K562 (cell line): ENCODE results near the gene TRPC4. TPM values are rescaled to one million over a fixed set of nuclear protein-coding genes. Genes with fewer than 3 reads are reported as not detected.
A peak's percentile ranks its signal among the peaks of the same experiment; 100 is the strongest.

Experiments
- ATAC-seq: fragments of 200-7000 bp; cut with Tn5 transposase; 3 replicates; pipeline ENCODE4 v1.9.1; 2020; ENCODE audit warnings: moderate library complexity
- BruUV-seq: library from RNA; stranded (reverse); fragments of 400-500 nt; replicated peaks from 2 replicates; lab custom pipeline; 2021; lab: Mats Ljungman, UMichigan
- CTCF ChIA-PET: fragments of 300-600 bp; formaldehyde crosslinking; extraction: SDS; loops from one replicate; lab custom pipeline; 2021; ENCODE audit warnings: low intra/inter-chr PET ratio; lab: Yijun Ruan, JAX
- POLR2A ChIA-PET: fragments of 300-600, 350-650 bp; sonication (Branson Sonifier 250); formaldehyde crosslinking; extraction: SDS; loops from one replicate; lab custom pipeline; 2021; ENCODE audit warnings: antibody characterized with exemption, inconsistent platforms; lab: Yijun Ruan, JAX
- DNase-seq, 4 experiments: peaks; one replicate each; pipeline versions ENCODE4 v3.0.0 to v3.0.0-alpha.2; 2011 to 2018; ENCODE audit warnings: low spot score in 3 of 4, mixed read lengths in 3 of 4; ENCODE audit errors: extremely low read depth in 1 of 4
- FAIRE-seq: peaks from 2 replicates; lab custom pipeline; 2011; peaks lifted over from hg19 to GRCh38; lab: Jason Lieb, UNC
- H2AFZ ChIP-seq: 2 replicates; pipeline ENCODE4 v1.6.0; 2011; ENCODE audit warnings: low read depth, low read length, control low read depth, inconsistent platforms
- H3K27ac ChIP-seq: fragments of 200-600 bp; 3 replicates; pipeline ENCODE4 v1.8.0; 2011; ENCODE audit warnings: low read depth, mild to moderate bottlenecking, control low read depth, inconsistent platforms, low read length, moderate library complexity, mixed read lengths; ENCODE audit errors: extremely low read depth
- H3K27me3 ChIP-seq, 2 experiments: fragments of 300-600 bp in 1 of 2; 2 replicates in 1 of 2; 3 replicates in 1 of 2; pipeline versions ENCODE4 v1.6.0 to v1.8.0; 2011; ENCODE audit warnings: inconsistent platforms in 2 of 2, low read length in 2 of 2, mild to moderate bottlenecking in 1 of 2, mixed read lengths in 1 of 2, moderate library complexity in 1 of 2; ENCODE audit not compliant: control insufficient read depth in 2 of 2, insufficient read depth in 2 of 2
- H3K36me3 ChIP-seq: fragments of 300-600 bp; 3 replicates; pipeline ENCODE4 v1.8.0; 2011; ENCODE audit warnings: mild to moderate bottlenecking, low read length, inconsistent platforms; ENCODE audit not compliant: control insufficient read depth, insufficient read depth
- H3K4me1 ChIP-seq, 2 experiments: fragments of 200-600 bp in 1 of 2; replicated peaks in 1 of 2; 2 replicates in 1 of 2; 3 replicates in 1 of 2; pipeline versions ENCODE4 v1.5.1 to v1.8.0; 2011; ENCODE audit warnings: inconsistent platforms in 2 of 2, low read length in 2 of 2, mild to moderate bottlenecking in 1 of 2, mixed read lengths in 1 of 2, moderate library complexity in 1 of 2; ENCODE audit not compliant: control insufficient read depth in 2 of 2, insufficient read depth in 2 of 2
- H3K4me2 ChIP-seq: 2 replicates; pipeline ENCODE4 v1.6.1; 2011; ENCODE audit warnings: low read length, control low read depth, inconsistent platforms, mixed read lengths; ENCODE audit not compliant: insufficient read depth
- H3K4me3 ChIP-seq: fragments of 200-600 bp; sonication (generic), shearing (Covaris generic); 2 replicates; pipeline ENCODE4 v1.5.1; 2016; ENCODE audit warnings: control low read depth, inconsistent platforms
- H3K79me2 ChIP-seq: fragments of 200-600 bp; 3 replicates; pipeline ENCODE4 v1.8.0; 2011; ENCODE audit warnings: low read length, inconsistent platforms; ENCODE audit not compliant: control insufficient read depth, insufficient read depth
- H3K9ac ChIP-seq, 2 experiments: 2 replicates each; pipeline versions ENCODE4 v1.6.0 to v1.6.1; 2011; ENCODE audit warnings: low read depth in 2 of 2, low read length in 2 of 2, control low read depth in 1 of 2, inconsistent platforms in 1 of 2, mild to moderate bottlenecking in 1 of 2, mixed read lengths in 1 of 2; ENCODE audit not compliant: insufficient read depth in 1 of 2
- H3K9me1 ChIP-seq: one replicate; pipeline ENCODE4 v1.6.0; 2011; ENCODE audit warnings: inconsistent platforms, mild to moderate bottlenecking, low read length, moderate library complexity; ENCODE audit not compliant: control insufficient read depth, insufficient read depth
- H3K9me3 ChIP-seq: replicated peaks from 2 replicates; pipeline ENCODE4 v1.5.1; 2011; ENCODE audit warnings: low read depth, low read length, inconsistent platforms; ENCODE audit not compliant: control insufficient read depth, insufficient read depth
- H4K20me1 ChIP-seq: replicated peaks from 2 replicates; pipeline ENCODE4 v1.6.1; 2011; ENCODE audit warnings: low read length, inconsistent platforms, mixed read lengths; ENCODE audit not compliant: control insufficient read depth, insufficient read depth
- HNRNPLL ChIP-seq: fragments of 200-400 bp; formaldehyde crosslinking; IDR thresholded peaks from 2 replicates; pipeline ENCODE4 v1.6.1; 2017; ENCODE audit warnings: low read length, low read depth, mild to moderate bottlenecking; ENCODE audit not compliant: poor library complexity, severe bottlenecking
- JUND ChIP-seq, 2 experiments: IDR thresholded peaks; 2 replicates in 1 of 2; 3 replicates in 1 of 2; pipeline ENCODE4 v1.6.1; 2011; ENCODE audit warnings: borderline replicate concordance in 2 of 2, low read depth in 2 of 2, low read length in 2 of 2, improper control_type of control experiment in 1 of 2, missing biosample characterization in 1 of 2, missing genetic modification characterization in 1 of 2, missing genetic modification reagents in 1 of 2
- MBD2 ChIP-seq: sonication (generic); IDR thresholded peaks from 2 replicates; pipeline ENCODE4 v1.6.1; 2016; ENCODE audit warnings: low read depth, borderline replicate concordance
- PYGO2 ChIP-seq: fragments of 450-650 bp; IDR thresholded peaks from 2 replicates; pipeline ENCODE4 v1.6.1; 2016; ENCODE audit warnings: mild to moderate bottlenecking, missing genetic modification characterization, moderate library complexity, missing compliant biosample characterization
- SLC30A9 ChIP-seq: fragments of 250-450 bp; sonication (Bioruptor Pico); IDR thresholded peaks from 2 replicates; pipeline ENCODE4 v1.8.0; 2022; ENCODE audit warnings: mild to moderate bottlenecking, moderate library complexity
- WGBS: fragments of 100-300 bp; shearing (Covaris generic); methylation state at CpG from one replicate; pipeline ENCODE4 v1.1.6; 2016; ENCODE audit warnings: low coverage, mixed read lengths; ENCODE audit not compliant: insufficient coverage; ENCODE audit errors: missing lambda C conversion rate; 5-methylcytosine and 5-hydroxymethylcytosine counted together
- in situ Hi-C: fragments of 300-500 bp; cut with MboI; formaldehyde crosslinking; loops from 4 replicates; pipeline ENCODE4 v1.15.0; 2018; ENCODE audit warnings: inconsistent platforms, mixed read lengths
- intact Hi-C: fragments of 100-400 bp; cut with micrococcal nuclease; formaldehyde crosslinking; loops from 2 replicates; pipeline ENCODE4 v1.14.2; 2022
- polyA plus RNA-seq, 8 experiments: library from polyadenylated mRNA; depleted of rRNA in 4 of 8; stranded (reverse) in 5 of 8; unstranded in 3 of 8; fragments of >200 nt; fragmentation: Nextera tagmentation in 2 of 8; fragmentation: Illumina TruSeq in 1 of 8; extraction: Ambion mirVana in 2 of 8; extraction: Trizol in 1 of 8; gene quantifications; 2 replicates each; pipeline versions ENCODE4 v1.2.1 to v1.2.3, GENCODE V29; 2011 to 2014; ENCODE audit warnings: inconsistent platforms in 1 of 8, missing spikeins in 1 of 8
- total RNA-seq, 7 experiments: library from RNA; depleted of rRNA in 6 of 7; stranded (reverse); fragments of >200 nt in 6 of 7; fragmentation: Illumina TruSeq in 2 of 7; extraction: Trizol in 2 of 7; gene quantifications; 2 replicates each; pipeline versions ENCODE4 v1.2.1 to v1.2.3, GENCODE V29; 2011 to 2021; ENCODE audit warnings: low replicate concordance in 1 of 7
- TF ChIP-seq, protein P1 (sequence below), 2 experiments: fragments of 450-650 bp; formaldehyde crosslinking in 1 of 2; IDR thresholded peaks; 2 replicates each; pipeline versions ENCODE4 v1.4.0 to v1.6.1; 2014 to 2020; ENCODE audit warnings: mild to moderate bottlenecking in 2 of 2, borderline replicate concordance in 1 of 2, low read depth in 1 of 2
- TF ChIP-seq, protein P2 (sequence below): fragments of 450-650 bp; formaldehyde crosslinking; IDR thresholded peaks from 2 replicates; pipeline ENCODE4 v1.4.0; 2020; ENCODE audit warnings: mild to moderate bottlenecking, moderate library complexity
- TF ChIP-seq, protein P3 (sequence below): fragments of 250-450 bp; sonication (Bioruptor Pico); IDR thresholded peaks from 2 replicates; pipeline ENCODE4 v1.8.0; 2021; ENCODE audit warnings: moderate library complexity, mild to moderate bottlenecking, inconsistent platforms

The TRPC4 gene
- total and polyA plus RNA-seq, 9 of the 15 experiments (the other 6 are each of a cell fraction or from before 2014, with no cell fraction given): 0.03 to 0.04 TPM; not detected in 7

DNA sequence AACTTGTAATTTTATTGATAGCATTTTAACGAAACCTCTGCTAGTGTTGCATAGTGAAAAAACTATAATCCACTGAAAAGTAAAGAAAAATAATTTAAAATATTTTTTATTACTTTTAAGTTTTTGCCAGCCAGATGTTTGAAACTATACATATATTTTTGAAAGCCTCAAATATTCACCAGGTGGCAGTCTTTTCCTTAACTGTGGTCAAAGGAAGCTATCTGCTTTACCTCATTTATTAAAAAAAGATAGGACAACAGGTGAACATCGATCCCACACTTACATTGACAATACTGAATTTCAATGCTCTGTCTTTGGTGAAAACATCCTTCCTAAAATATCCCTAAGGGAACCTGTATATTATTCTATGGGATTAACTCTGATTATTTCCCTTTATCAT is 100.5 kb downstream of the TRPC4 start (continued):
- TF ChIP-seq, protein P1, sequence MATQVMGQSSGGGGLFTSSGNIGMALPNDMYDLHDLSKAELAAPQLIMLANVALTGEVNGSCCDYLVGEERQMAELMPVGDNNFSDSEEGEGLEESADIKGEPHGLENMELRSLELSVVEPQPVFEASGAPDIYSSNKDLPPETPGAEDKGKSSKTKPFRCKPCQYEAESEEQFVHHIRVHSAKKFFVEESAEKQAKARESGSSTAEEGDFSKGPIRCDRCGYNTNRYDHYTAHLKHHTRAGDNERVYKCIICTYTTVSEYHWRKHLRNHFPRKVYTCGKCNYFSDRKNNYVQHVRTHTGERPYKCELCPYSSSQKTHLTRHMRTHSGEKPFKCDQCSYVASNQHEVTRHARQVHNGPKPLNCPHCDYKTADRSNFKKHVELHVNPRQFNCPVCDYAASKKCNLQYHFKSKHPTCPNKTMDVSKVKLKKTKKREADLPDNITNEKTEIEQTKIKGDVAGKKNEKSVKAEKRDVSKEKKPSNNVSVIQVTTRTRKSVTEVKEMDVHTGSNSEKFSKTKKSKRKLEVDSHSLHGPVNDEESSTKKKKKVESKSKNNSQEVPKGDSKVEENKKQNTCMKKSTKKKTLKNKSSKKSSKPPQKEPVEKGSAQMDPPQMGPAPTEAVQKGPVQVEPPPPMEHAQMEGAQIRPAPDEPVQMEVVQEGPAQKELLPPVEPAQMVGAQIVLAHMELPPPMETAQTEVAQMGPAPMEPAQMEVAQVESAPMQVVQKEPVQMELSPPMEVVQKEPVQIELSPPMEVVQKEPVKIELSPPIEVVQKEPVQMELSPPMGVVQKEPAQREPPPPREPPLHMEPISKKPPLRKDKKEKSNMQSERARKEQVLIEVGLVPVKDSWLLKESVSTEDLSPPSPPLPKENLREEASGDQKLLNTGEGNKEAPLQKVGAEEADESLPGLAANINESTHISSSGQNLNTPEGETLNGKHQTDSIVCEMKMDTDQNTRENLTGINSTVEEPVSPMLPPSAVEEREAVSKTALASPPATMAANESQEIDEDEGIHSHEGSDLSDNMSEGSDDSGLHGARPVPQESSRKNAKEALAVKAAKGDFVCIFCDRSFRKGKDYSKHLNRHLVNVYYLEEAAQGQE (IDR thresholded peaks at IDR 0.05; ENCODE audit: borderline replicate concordance): peak; percentile 55; the same call in 1 of the 2 replicates
- TF ChIP-seq, protein P1 (CRISPR knock-in tag; IDR thresholded peaks at IDR 0.05; ENCODE audit: low read depth): no peak

DNA sequence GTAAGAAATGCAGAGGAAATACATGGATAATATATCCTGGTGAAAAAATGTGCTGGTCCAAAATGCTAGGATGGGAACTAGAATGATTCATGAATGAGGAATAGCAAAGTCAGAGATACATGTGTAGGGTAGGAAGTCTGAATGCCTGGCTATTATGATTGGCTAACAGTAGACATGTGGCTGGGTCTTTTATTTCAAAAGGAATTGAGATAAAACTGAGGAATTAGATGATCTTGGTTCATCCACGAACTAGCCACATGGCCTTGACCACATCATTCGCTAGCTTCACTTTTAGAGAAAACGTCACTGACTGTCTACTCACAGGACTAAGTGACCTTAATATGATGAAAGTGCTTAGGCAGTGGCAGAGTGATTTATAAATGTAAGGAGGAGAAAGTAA is 103.1 kb downstream of the TRPC4 start:
- Histone ChIP-seq H2AFZ (no peak overlapping the region), H3K4me2 (no peak overlapping the region), H3K36me3 (no peaks in the 10 kb centered on the region), H3K9me1 (no peaks in the 10 kb centered on the region), H3K4me1 (no peaks in the 10 kb centered on the region), H3K27ac (no peak overlapping the region), H3K9me3 (no peaks in the 10 kb centered on the region), H3K27me3 (no peaks in the 10 kb centered on the region), H3K79me2 (no peaks in the 10 kb centered on the region), H4K20me1 (no peaks in the 10 kb centered on the region), H3K9ac (no peak overlapping the region), H3K4me3 (no peak overlapping the region)
- BruUV-seq: no TSS peak
- ChIA-PET POLR2A (no interaction called here), CTCF (no interaction called here)
- intact Hi-C loops: loop anchor here (5.0 kb wide), 1 partner anchor 816 kb away; no protein-coding TSS in a partner anchor
- in situ Hi-C loops: no loop called here
- FAIRE-seq (no peak), ATAC-seq (no peak), DNase-seq (no peak)
- WGBS: 10% methylated on average over 3 of the region's 3 CpGs
- TF ChIP-seq, protein P2, sequence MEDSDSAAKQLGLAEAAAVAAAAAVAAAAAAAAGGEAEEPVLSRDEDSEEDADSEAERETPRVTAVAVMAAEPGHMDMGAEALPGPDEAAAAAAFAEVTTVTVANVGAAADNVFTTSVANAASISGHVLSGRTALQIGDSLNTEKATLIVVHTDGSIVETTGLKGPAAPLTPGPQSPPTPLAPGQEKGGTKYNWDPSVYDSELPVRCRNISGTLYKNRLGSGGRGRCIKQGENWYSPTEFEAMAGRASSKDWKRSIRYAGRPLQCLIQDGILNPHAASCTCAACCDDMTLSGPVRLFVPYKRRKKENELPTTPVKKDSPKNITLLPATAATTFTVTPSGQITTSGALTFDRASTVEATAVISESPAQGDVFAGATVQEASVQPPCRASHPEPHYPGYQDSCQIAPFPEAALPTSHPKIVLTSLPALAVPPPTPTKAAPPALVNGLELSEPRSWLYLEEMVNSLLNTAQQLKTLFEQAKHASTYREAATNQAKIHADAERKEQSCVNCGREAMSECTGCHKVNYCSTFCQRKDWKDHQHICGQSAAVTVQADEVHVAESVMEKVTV: no peak
- no peak for TF ChIP-seq SLC30A9 (CRISPR knock-in tag)
- TF ChIP-seq HNRNPLL: no peak
- TF ChIP-seq, protein P3, sequence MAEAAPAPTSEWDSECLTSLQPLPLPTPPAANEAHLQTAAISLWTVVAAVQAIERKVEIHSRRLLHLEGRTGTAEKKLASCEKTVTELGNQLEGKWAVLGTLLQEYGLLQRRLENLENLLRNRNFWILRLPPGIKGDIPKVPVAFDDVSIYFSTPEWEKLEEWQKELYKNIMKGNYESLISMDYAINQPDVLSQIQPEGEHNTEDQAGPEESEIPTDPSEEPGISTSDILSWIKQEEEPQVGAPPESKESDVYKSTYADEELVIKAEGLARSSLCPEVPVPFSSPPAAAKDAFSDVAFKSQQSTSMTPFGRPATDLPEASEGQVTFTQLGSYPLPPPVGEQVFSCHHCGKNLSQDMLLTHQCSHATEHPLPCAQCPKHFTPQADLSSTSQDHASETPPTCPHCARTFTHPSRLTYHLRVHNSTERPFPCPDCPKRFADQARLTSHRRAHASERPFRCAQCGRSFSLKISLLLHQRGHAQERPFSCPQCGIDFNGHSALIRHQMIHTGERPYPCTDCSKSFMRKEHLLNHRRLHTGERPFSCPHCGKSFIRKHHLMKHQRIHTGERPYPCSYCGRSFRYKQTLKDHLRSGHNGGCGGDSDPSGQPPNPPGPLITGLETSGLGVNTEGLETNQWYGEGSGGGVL (CRISPR knock-in tag): no peak
- TF ChIP-seq JUND (IDR thresholded peaks at IDR 0.05; ENCODE audit: borderline replicate concordance, low read depth, low read length): no peak
- TF ChIP-seq JUND (tag; IDR thresholded peaks at IDR 0.05; ENCODE audit: borderline replicate concordance, low read depth, low read length): no peak
- no peak for TF ChIP-seq PYGO2 (tag)
- TF ChIP-seq MBD2: no peak
